ENCODE data around the gene FEM1B.

The FEM1B gene

DNA sequence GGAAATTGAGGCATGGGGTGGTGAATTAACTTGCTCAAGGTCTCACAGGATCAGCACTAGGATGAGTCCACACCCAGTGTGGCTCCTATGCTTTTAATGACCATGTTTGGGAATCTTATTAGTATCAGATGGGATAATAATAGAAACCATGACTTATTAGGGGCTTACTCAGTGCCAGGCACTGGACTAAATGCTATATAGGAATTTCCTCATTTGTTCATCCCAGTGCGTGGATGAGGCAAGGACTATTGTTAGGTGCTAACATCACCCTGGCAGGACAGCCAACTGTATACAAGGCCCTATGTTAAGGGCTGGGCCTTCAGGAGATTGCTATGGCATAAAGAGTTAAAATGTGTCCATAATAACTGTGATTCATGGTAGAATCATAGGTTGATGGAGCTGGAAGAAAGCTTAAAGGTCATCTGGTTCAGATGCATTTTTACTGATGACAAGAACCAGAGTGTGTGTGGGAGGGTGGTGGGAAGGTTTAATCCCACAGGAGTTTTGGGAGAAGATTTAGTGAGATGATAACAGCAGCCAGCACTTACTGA lies 4.7 kb upstream of the FEM1B start:
- Histone ChIP-seq H3K9me3 (ENCODE audit: control insufficient read depth, insufficient read depth, low read depth, low read length) (no peaks in the 10 kb centered on the region), H3K36me3 (ENCODE audit: control insufficient read depth in 2 of 2, insufficient read depth in 1 of 2, low read length in 2 of 2) (no peaks in the 10 kb centered on the region), H3K4me3 (ENCODE audit: low read depth, low read length) (no peak overlapping the region), H3K27ac (ENCODE audit: extremely low read depth, low read depth, low read length) (no peak overlapping the region), H3K4me1 (ENCODE audit: control insufficient read depth, insufficient read depth, low read length) (peaks cover 11% of the 10 kb centered on the region)
- CTCF ChIA-PET: interaction anchor here (0.6 to 2.7 kb wide), 3 partner anchors 20 to 34 kb away, joined by 3 to 21 read pairs (median 3); no protein-coding TSS in a partner anchor
- POLR2A ChIA-PET: no interaction called here
- TF ChIP-seq, protein P1, sequence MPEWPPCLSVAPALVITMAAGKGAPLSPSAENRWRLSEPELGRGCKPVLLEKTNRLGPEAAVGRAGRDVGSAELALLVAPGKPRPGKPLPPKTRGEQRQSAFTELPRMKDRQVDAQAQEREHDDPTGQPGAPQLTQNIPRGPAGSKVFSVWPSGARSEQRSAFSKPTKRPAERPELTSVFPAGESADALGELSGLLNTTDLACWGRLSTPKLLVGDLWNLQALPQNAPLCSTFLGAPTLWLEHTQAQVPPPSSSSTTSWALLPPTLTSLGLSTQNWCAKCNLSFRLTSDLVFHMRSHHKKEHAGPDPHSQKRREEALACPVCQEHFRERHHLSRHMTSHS (tag by site-specific recombination; IDR thresholded peaks at IDR 0.05): no peak
- TF ChIP-seq, protein P2, sequence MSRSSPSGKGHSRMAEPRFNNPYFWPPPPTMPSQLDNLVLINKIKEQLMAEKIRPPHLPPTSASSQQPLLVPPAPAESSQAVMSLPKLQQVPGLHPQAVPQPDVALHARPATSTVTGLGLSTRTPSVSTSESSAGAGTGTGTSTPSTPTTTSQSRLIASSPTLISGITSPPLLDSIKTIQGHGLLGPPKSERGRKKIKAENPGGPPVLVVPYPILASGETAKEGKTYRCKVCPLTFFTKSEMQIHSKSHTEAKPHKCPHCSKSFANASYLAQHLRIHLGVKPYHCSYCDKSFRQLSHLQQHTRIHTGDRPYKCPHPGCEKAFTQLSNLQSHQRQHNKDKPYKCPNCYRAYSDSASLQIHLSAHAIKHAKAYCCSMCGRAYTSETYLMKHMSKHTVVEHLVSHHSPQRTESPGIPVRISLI (tag by site-specific recombination; IDR thresholded peaks at IDR 0.05): no peak
- no peak for TF ChIP-seq KLF7 (tag by site-specific recombination; IDR thresholded peaks at IDR 0.05; ENCODE audit: borderline replicate concordance)
- no peak for TF ChIP-seq YY1 (tag by site-specific recombination; IDR thresholded peaks at IDR 0.05)
- no peak for TF ChIP-seq ZNF155 (tag by site-specific recombination; IDR thresholded peaks at IDR 0.05)
- TF ChIP-seq EGR2 (tag by site-specific recombination; IDR thresholded peaks at IDR 0.05; ENCODE audit: low read depth): peak; percentile 97
- TF ChIP-seq ZNF791 (tag by site-specific recombination; IDR thresholded peaks at IDR 0.05): no peak
- TF ChIP-seq, protein P3, sequence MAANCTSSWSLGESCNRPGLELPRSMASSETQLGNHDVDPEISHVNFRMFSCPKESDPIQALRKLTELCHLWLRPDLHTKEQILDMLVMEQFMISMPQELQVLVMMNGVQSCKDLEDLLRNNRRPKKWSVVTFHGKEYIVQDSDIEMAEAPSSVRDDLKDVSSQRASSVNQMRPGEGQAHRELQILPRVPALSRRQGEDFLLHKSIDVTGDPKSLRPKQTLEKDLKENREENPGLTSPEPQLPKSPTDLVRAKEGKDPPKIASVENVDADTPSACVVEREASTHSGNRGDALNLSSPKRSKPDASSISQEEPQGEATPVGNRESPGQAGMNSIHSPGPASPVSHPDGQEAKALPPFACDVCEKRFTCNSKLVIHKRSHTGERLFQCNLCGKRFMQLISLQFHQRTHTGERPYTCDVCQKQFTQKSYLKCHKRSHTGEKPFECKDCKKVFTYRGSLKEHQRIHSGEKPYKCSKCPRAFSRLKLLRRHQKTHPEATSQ (tag by site-specific recombination; IDR thresholded peaks at IDR 0.05): no peak
- TF ChIP-seq, protein P4, sequence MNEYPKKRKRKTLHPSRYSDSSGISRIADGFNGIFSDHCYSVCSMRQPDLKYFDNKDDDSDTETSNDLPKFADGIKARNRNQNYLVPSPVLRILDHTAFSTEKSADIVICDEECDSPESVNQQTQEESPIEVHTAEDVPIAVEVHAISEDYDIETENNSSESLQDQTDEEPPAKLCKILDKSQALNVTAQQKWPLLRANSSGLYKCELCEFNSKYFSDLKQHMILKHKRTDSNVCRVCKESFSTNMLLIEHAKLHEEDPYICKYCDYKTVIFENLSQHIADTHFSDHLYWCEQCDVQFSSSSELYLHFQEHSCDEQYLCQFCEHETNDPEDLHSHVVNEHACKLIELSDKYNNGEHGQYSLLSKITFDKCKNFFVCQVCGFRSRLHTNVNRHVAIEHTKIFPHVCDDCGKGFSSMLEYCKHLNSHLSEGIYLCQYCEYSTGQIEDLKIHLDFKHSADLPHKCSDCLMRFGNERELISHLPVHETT (tag by site-specific recombination; IDR thresholded peaks at IDR 0.05): 0 out of 2 replicates have a peak, but pooled peaks have one; percentile 44
- no peak for TF ChIP-seq ZNF830 (tag by site-specific recombination; IDR thresholded peaks at IDR 0.05; ENCODE audit: low read depth)
- TF ChIP-seq WT1 (tag by site-specific recombination; IDR thresholded peaks at IDR 0.05): no peak
- TF ChIP-seq ZNF629 (tag by site-specific recombination; IDR thresholded peaks at IDR 0.05): peak; percentile 54; the same call in 1 of the 2 replicates
- TF ChIP-seq ZNF660 (tag by site-specific recombination; IDR thresholded peaks at IDR 0.05): 0 out of 2 replicates have a peak, but pooled peaks have one; percentile 21
- TF ChIP-seq SP7 (tag by site-specific recombination; IDR thresholded peaks at IDR 0.05): peak; percentile 91
- TF ChIP-seq ZNF501 (tag by site-specific recombination; IDR thresholded peaks at IDR 0.05): no peak
- TF ChIP-seq, protein P5, sequence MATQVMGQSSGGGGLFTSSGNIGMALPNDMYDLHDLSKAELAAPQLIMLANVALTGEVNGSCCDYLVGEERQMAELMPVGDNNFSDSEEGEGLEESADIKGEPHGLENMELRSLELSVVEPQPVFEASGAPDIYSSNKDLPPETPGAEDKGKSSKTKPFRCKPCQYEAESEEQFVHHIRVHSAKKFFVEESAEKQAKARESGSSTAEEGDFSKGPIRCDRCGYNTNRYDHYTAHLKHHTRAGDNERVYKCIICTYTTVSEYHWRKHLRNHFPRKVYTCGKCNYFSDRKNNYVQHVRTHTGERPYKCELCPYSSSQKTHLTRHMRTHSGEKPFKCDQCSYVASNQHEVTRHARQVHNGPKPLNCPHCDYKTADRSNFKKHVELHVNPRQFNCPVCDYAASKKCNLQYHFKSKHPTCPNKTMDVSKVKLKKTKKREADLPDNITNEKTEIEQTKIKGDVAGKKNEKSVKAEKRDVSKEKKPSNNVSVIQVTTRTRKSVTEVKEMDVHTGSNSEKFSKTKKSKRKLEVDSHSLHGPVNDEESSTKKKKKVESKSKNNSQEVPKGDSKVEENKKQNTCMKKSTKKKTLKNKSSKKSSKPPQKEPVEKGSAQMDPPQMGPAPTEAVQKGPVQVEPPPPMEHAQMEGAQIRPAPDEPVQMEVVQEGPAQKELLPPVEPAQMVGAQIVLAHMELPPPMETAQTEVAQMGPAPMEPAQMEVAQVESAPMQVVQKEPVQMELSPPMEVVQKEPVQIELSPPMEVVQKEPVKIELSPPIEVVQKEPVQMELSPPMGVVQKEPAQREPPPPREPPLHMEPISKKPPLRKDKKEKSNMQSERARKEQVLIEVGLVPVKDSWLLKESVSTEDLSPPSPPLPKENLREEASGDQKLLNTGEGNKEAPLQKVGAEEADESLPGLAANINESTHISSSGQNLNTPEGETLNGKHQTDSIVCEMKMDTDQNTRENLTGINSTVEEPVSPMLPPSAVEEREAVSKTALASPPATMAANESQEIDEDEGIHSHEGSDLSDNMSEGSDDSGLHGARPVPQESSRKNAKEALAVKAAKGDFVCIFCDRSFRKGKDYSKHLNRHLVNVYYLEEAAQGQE (tag by site-specific recombination; IDR thresholded peaks at IDR 0.05): no peak
- peak; percentile 45; the same call in 1 of the 2 replicates for TF ChIP-seq KLF17 (tag by site-specific recombination; IDR thresholded peaks at IDR 0.05)
- TF ChIP-seq ZNF169 (tag by site-specific recombination; IDR thresholded peaks at IDR 0.05): no peak
- TF ChIP-seq ZBTB21 (tag by site-specific recombination; IDR thresholded peaks at IDR 0.05): 0 out of 2 replicates have a peak, but pooled peaks have one; percentile 26
- peak; percentile 82 for TF ChIP-seq ZNF792 (tag by site-specific recombination; IDR thresholded peaks at IDR 0.05)
- TF ChIP-seq BCL11A (tag by site-specific recombination; IDR thresholded peaks at IDR 0.05; ENCODE audit: low read depth): no peak
- TF ChIP-seq GFI1B (tag by site-specific recombination; IDR thresholded peaks at IDR 0.05): no peak
- peak; percentile 99 for TF ChIP-seq ZFHX2 (tag by site-specific recombination; conservative IDR thresholded peaks at IDR 0.05)
- TF ChIP-seq, protein P6, sequence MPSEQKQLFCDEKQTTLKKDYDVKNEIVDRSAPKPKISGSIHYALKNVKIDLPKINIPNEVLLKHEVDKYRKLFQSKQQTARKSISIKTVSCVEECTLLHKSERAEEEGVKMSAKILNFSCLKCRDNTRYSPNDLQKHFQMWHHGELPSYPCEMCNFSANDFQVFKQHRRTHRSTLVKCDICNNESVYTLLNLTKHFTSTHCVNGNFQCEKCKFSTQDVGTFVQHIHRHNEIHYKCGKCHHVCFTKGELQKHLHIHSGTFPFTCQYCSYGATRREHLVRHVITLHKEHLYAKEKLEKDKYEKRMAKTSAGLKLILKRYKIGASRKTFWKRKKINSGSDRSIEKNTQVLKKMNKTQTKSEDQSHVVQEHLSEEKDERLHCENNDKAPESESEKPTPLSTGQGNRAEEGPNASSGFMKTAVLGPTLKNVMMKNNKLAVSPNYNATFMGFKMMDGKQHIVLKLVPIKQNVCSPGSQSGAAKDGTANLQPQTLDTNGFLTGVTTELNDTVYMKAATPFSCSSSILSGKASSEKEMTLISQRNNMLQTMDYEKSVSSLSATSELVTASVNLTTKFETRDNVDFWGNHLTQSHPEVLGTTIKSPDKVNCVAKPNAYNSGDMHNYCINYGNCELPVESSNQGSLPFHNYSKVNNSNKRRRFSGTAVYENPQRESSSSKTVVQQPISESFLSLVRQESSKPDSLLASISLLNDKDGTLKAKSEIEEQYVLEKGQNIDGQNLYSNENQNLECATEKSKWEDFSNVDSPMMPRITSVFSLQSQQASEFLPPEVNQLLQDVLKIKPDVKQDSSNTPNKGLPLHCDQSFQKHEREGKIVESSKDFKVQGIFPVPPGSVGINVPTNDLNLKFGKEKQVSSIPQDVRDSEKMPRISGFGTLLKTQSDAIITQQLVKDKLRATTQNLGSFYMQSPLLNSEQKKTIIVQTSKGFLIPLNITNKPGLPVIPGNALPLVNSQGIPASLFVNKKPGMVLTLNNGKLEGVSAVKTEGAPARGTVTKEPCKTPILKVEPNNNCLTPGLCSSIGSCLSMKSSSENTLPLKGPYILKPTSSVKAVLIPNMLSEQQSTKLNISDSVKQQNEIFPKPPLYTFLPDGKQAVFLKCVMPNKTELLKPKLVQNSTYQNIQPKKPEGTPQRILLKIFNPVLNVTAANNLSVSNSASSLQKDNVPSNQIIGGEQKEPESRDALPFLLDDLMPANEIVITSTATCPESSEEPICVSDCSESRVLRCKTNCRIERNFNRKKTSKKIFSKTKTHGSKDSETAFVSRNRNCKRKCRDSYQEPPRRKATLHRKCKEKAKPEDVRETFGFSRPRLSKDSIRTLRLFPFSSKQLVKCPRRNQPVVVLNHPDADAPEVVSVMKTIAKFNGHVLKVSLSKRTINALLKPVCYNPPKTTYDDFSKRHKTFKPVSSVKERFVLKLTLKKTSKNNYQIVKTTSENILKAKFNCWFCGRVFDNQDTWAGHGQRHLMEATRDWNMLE (tag by site-specific recombination; conservative IDR thresholded peaks at IDR 0.05; ENCODE audit: low read depth): no peak
